ENCODE results near the gene MED13L. TPM values are rescaled to one million over a fixed set of nuclear protein-coding genes. Genes with fewer than 3 reads are reported as not detected.
"Not testable (repeated sequence)": the region's sequence is repeated elsewhere in the genome, so short reads cannot be mapped to it uniquely, and the experiment has no call there.

MED13L gene
- polyA plus RNA-seq, 1 donor (not counting 4 experiments of a cell fraction or from before 2014, with no cell fraction given): 31.7 TPM

DNA sequence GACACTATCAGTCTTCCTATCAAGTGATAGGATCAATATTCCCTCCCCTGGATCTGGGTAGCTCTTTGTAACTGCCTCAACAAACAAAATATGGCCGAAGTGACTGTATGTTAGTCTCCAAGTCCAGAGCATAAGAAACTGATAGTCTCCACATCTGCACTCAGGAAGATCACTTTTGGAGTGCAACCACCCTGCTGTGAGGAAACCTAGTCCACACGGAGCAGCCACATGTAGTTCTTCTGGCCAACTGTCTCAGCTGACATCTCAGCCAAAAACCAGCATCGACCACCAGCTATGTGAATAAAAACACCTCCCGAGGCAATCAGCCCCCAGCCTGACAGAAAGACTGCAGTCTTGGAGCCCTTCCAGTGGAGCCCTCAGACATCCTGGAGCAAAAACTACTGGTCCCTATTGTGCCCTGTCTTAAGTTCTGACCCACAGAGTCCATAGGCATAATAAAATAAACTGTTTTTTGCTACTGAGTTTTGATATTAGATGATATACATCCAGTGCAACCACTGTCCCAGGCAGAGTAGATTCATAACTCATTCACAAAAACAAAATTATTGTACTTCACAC is 143.8 kb downstream of the MED13L start:
- peaks cover 89% of the 10 kb centered on the region for H3K79me2 ChIP-seq (ENCODE audit: control insufficient read depth, insufficient read depth, low read length)
- no peak overlapping the region for H3K4me2 ChIP-seq (ENCODE audit: control insufficient read depth, extremely low read depth, insufficient read depth, low read depth, low read length)
- H3K36me3 ChIP-seq (ENCODE audit: control insufficient read depth in 2 of 2, extremely low read depth in 1 of 2, insufficient read depth in 2 of 2, low read length in 2 of 2): no peaks in the 10 kb centered on the region
- H3K27me3 ChIP-seq (ENCODE audit: control insufficient read depth, extremely low read depth, insufficient read depth, low read length): no peaks in the 10 kb centered on the region
- no peak for TF ChIP-seq EZH2 (IDR thresholded peaks at IDR 0.05; ENCODE audit: low read length)
- TF ChIP-seq, protein P1, sequence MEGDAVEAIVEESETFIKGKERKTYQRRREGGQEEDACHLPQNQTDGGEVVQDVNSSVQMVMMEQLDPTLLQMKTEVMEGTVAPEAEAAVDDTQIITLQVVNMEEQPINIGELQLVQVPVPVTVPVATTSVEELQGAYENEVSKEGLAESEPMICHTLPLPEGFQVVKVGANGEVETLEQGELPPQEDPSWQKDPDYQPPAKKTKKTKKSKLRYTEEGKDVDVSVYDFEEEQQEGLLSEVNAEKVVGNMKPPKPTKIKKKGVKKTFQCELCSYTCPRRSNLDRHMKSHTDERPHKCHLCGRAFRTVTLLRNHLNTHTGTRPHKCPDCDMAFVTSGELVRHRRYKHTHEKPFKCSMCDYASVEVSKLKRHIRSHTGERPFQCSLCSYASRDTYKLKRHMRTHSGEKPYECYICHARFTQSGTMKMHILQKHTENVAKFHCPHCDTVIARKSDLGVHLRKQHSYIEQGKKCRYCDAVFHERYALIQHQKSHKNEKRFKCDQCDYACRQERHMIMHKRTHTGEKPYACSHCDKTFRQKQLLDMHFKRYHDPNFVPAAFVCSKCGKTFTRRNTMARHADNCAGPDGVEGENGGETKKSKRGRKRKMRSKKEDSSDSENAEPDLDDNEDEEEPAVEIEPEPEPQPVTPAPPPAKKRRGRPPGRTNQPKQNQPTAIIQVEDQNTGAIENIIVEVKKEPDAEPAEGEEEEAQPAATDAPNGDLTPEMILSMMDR (optimal IDR thresholded peaks at IDR 0.05 in 1 of 3, IDR thresholded peaks at IDR 0.05 in 1 of 3, conservative IDR thresholded peaks at IDR 0.05 in 1 of 3; ENCODE audit: extremely low read depth in 1 of 3, insufficient read depth in 2 of 3, low read length in 3 of 3): no peak
- no peak overlapping the region for H3K27ac ChIP-seq (ENCODE audit: control insufficient read depth, insufficient read depth, low read length)
- no peak overlapping the region for H3K9ac ChIP-seq (ENCODE audit: control insufficient read depth, extremely low read depth, insufficient read depth, low read length)
- no peaks in the 10 kb centered on the region for H3K9me3 ChIP-seq (ENCODE audit: control insufficient read depth, low read depth, low read length)
- H3K9me1 ChIP-seq (ENCODE audit: control insufficient read depth, extremely low read depth, insufficient read depth, low read length): no peaks in the 10 kb centered on the region
- H3K4me1 ChIP-seq (ENCODE audit: control insufficient read depth, extremely low read depth, insufficient read depth, low read length): peaks cover 36% of the 10 kb centered on the region
- dilution Hi-C loops (cut with MboI; ENCODE audit: extremely low pct_ligation_motif_present, low sequenced_read_pairs): no loop called here
- H3K4me3 ChIP-seq (ENCODE audit: control insufficient read depth in 2 of 3, extremely low read depth in 1 of 3, insufficient read depth in 2 of 3, low read depth in 1 of 3, low read length in 3 of 3): no peak overlapping the region
- H2AFZ ChIP-seq (ENCODE audit: control insufficient read depth, low read length): no peak overlapping the region
- H4K20me1 ChIP-seq (ENCODE audit: control insufficient read depth, extremely low read depth, insufficient read depth, low read length): peaks cover 9% of the 10 kb centered on the region
- DNase-seq (ENCODE audit: low read depth, low spot score) (no peak), FAIRE-seq (no peak)

DNA sequence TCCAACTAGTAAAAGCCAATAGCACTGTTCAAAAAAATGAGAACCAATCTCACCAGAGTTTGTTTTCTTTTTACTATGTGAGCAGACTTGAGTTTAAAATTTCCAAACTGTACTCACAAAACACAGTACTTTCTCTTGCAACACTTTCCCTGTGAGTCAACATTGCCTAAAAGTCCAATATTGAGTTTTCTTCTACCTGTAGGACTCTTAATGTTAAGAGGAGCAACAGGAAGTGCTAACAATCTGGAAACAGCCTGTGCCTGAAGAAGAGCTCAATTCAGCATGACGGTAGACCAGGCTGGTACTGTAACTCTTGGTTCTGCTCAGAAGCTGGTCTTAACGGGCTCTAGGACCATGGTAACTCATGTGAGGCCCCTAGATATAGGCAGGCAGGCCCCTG is 144.3 kb downstream of the MED13L start:
- peaks cover 9% of the 10 kb centered on the region for H4K20me1 ChIP-seq (ENCODE audit: control insufficient read depth, extremely low read depth, insufficient read depth, low read length)
- peaks cover 31% of the 10 kb centered on the region for H3K4me1 ChIP-seq (ENCODE audit: control insufficient read depth, extremely low read depth, insufficient read depth, low read length)

DNA sequence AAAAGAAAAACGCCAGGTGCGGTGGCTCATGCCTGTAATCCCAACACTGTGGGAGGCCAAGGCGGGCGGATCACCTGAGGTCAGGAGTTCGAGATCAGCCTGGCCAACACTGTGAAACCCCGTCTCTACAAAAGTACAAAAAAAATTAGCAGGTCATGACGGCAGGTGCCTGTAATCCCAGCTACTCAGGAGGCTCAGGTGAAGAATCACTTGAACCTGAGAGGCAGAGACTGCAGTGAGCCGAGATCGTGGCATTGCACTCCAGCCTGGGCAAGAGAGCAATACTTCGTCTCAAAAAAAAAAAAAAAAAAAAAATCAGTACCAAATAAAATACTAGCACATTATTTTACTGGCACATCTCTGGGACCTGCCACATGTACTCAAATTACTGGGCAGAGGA is 145.5 kb downstream of the MED13L start:
- H3K27me3 ChIP-seq (ENCODE audit: control insufficient read depth, extremely low read depth, insufficient read depth, low read length); H4K20me1 ChIP-seq (ENCODE audit: control insufficient read depth, extremely low read depth, insufficient read depth, low read length); FAIRE-seq; H3K4me3 ChIP-seq (ENCODE audit: control insufficient read depth in 2 of 3, extremely low read depth in 1 of 3, insufficient read depth in 2 of 3, low read depth in 1 of 3, low read length in 3 of 3); H3K27ac ChIP-seq (ENCODE audit: control insufficient read depth, insufficient read depth, low read length); H3K9me3 ChIP-seq (ENCODE audit: control insufficient read depth, low read depth, low read length); H3K9ac ChIP-seq (ENCODE audit: control insufficient read depth, extremely low read depth, insufficient read depth, low read length); H3K36me3 ChIP-seq (ENCODE audit: control insufficient read depth in 2 of 2, extremely low read depth in 1 of 2, insufficient read depth in 2 of 2, low read length in 2 of 2); H3K9me1 ChIP-seq (ENCODE audit: control insufficient read depth, extremely low read depth, insufficient read depth, low read length); DNase-seq (ENCODE audit: low read depth, low spot score); dilution Hi-C loops (cut with MboI; ENCODE audit: extremely low pct_ligation_motif_present, low sequenced_read_pairs); H3K4me2 ChIP-seq (ENCODE audit: control insufficient read depth, extremely low read depth, insufficient read depth, low read depth, low read length); H2AFZ ChIP-seq (ENCODE audit: control insufficient read depth, low read length): not testable (repeated sequence)
- H3K4me1 ChIP-seq (ENCODE audit: control insufficient read depth, extremely low read depth, insufficient read depth, low read length): peaks cover 30% of the 10 kb centered on the region
- H3K79me2 ChIP-seq (ENCODE audit: control insufficient read depth, insufficient read depth, low read length): peaks cover 89% of the 10 kb centered on the region

More for the DNA sequence above, 144.3 kb downstream of the MED13L start:
- Histone ChIP-seq H3K9me3 (ENCODE audit: control insufficient read depth, low read depth, low read length) (no peaks in the 10 kb centered on the region), H3K27me3 (ENCODE audit: control insufficient read depth, extremely low read depth, insufficient read depth, low read length) (no peaks in the 10 kb centered on the region), H3K4me3 (ENCODE audit: control insufficient read depth in 2 of 3, extremely low read depth in 1 of 3, insufficient read depth in 2 of 3, low read depth in 1 of 3, low read length in 3 of 3) (no peak overlapping the region), H3K9ac (ENCODE audit: control insufficient read depth, extremely low read depth, insufficient read depth, low read length) (no peak overlapping the region), H3K27ac (ENCODE audit: control insufficient read depth, insufficient read depth, low read length) (no peak overlapping the region), H2AFZ (ENCODE audit: control insufficient read depth, low read length) (no peak overlapping the region), H3K4me2 (ENCODE audit: control insufficient read depth, extremely low read depth, insufficient read depth, low read depth, low read length) (no peak overlapping the region), H3K36me3 (ENCODE audit: control insufficient read depth in 2 of 2, extremely low read depth in 1 of 2, insufficient read depth in 2 of 2, low read length in 2 of 2) (no peaks in the 10 kb centered on the region), H3K79me2 (ENCODE audit: control insufficient read depth, insufficient read depth, low read length) (peaks cover 88% of the 10 kb centered on the region), H3K9me1 (ENCODE audit: control insufficient read depth, extremely low read depth, insufficient read depth, low read length) (no peaks in the 10 kb centered on the region)
- TF ChIP-seq, protein P1 (optimal IDR thresholded peaks at IDR 0.05 in 1 of 3, IDR thresholded peaks at IDR 0.05 in 1 of 3, conservative IDR thresholded peaks at IDR 0.05 in 1 of 3; ENCODE audit: extremely low read depth in 1 of 3, insufficient read depth in 2 of 3, low read length in 3 of 3): no peak
- TF ChIP-seq EZH2 (IDR thresholded peaks at IDR 0.05; ENCODE audit: low read length): no peak
- FAIRE-seq (no peak), DNase-seq (ENCODE audit: low read depth, low spot score) (no peak)
- dilution Hi-C loops (cut with MboI; ENCODE audit: extremely low pct_ligation_motif_present, low sequenced_read_pairs): no loop called here

Data from keratinocyte (primary cell).